HG02610 (cell line): ENCODE data around the gene LMBRD1.

ENCODE experiments used
- ATAC-seq: cut with Tn5 transposase; IDR thresholded peaks from one replicate; pipeline ENCODE4 v1.9.1; 2021; ENCODE audit warnings: mild to moderate bottlenecking, moderate library complexity; ENCODE audit not compliant: unreplicated experiment

LMBRD1 gene

DNA sequence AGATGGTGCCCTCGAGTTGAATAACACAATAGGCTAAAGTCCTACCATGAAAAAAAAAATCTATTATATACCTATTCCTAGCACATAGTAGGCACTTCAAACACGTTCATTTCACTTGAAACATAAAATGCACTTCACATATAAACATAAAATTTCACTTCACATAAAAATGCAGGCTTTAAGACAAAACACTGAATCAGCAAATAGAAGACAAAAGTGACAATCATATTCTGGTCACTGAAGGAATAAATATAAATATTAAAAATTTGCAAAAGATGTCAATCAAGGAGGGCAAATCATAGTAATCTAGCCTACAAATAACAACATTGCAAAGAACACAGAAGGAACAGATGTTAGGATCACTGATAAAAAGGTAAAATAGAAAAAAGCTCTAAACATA is 153.1 kb downstream of the LMBRD1 start:
- no peak for ATAC-seq

DNA sequence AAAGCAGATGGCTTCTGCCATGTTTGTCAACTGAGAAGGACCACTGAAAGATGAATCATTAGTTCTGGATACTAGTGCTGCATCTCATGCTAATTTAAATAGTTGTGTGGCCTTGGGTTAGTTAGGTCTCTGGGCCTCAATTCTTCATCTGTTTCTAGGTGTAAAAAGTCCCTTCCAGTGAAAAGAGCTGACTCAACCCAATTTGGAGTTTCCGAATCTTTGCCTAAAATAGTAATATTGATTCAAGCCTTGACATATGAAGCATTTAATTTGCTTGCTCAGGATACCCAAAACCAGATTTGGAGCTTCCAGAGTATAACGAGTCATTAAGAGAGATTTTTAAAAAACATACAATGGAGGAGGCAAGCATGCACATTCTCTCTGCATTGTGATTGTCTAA is 163.9 kb downstream of the LMBRD1 start:
- ATAC-seq: no peak

DNA sequence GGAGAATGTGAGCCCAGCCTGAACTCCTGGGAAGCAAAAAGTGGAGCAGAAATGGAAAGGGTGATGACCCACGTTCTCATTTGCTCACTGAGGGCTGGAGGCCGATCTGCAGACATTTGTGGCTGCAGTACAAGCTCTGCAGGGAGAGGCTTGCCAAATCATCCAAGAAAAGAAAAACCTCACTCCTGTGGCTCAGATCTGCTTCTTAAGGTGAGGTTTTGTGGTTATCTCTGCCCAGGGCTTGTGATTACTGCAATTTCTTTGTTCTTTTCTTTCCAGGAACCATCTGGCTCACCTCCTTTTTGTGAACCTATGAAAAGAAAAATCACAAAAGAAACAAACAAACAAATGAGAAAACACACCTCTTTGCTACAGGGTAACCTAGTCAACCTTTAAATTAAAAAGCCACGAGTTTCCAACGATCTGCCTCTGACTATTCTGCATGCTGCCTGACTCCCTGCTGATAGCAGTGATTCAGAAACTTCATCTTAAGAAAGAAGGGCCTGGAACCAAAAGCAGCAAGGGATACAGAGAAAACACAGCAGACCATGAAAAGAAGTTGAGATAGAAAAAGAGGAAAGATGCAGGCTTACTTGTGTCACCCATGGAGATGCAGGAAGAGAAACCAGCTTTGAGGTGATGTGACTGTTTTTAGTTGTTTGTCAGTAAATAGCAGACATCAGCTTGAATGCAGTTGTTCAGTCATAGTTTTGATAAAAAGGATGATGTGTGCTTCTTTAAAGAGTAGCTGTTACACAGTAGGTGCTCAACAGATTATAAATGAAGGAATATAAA is 165.1 kb downstream of the LMBRD1 start:
- peak; percentile 74 for ATAC-seq

DNA sequence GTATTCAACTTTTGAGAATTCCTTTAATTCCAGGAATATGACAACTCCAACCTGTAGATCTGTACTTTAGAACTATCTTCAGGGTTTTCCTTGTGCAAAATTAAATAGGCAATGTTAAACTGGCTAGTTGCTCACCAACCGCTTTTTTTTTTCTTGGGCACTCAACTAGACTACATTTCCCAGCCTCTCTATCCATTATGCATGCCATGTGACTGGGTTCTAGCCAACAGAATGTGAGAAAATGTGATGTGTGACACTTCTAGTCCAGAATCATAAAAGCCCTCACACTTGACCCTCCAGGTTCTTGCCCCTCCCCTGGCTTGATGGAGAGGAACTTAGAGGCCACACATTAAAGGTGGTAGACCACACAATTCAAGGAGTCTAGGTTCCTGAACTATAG is 166.0 kb downstream of the LMBRD1 start:
- ATAC-seq: no peak

DNA sequence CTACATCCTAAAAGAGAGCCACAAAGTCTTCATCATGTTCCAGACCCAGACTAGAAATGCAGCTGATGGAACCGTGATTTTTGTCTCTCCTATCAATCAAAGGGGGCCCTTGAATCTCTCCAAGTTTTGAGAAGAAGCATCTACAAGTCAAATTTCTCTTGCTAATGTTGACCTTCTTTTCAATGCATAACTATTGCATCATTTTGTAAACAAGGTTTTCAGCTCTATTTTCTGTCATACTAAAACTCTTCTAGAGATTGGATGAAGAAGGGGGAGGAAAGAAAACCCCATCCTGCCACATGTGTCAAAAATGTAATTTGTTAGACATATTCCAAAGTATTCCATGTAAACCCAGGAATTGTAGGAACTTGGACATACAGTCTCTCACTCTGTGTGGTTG is 169.2 kb downstream of the LMBRD1 start:
- ATAC-seq: no peak

DNA sequence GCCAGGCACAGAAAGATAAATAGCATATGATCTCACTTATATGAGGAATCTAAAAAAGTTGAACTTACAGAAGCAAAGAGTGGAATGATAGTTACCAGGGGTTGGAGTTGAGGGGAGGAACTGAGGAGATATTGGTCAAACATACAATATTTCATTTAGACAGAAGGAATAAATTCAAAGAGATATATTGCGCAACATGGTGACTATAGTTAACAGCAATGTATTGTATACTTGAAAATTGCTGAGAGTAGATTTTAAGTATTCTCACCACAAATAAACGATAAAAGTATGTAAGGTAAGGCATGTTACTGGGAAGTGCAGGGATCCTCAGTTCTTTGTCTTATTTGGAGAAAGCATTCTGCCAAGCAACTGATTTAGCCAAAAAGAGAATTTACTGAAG is 171.9 kb downstream of the LMBRD1 start:
- no peak for ATAC-seq
